ENCODE data around the gene CXCL3. TPM values are rescaled to one million over a fixed set of nuclear protein-coding genes. Genes with fewer than 3 reads are reported as not detected.

CXCL3 gene
- total and polyA plus RNA-seq, 3 experiments from 2014 or later = not detected

DNA sequence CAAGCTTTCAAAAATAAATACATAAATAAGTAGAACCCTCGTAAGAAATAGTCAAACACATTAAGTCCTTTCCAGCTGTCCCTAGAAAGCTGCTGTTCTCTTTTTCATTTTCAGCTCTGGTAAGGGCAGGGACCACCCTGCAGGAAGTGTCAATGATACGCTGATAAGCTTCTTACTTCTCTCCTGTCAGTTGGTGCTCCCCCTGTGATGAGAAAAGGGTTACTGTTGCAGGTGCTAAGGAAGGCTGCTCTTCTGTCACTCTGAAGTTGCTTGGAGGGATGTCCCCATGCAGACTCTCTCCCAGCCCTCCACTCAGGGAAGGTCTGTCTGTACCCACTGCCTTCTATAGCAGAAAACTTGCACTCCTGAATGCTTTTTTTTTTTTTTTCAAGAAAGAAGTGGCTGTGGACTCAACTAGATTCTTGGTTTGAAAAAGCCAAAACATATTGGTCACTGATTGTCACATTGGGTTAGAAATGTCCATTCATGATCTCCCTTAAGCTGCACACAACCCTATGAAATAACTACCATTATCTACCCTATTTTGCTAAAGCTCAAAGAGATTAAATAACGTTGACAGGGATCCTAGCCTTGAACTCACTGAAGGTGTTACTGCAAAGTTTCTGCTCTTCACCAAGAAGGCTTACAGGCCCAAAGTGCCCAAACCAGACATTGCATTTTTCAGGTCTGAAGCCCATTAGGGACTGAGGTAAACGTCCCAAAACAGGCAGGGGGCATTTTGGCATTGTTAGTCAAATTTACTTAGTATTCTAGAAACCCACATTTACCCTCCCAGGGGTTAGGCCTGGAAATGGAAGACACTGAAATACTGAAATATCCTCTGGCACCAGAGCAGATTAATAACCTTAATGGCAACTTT, 1.2 kb downstream of the CXCL3 start:
- H3K4me1 Mint-ChIP-seq = peaks cover 8 to 17% (median 14%) of the 10 kb centered on the region in 3 donors
- peak overlapping the region; percentile 44 to 82 (median 71) for H3K4me3 Mint-ChIP-seq
- CTCF ChIA-PET = no interaction called here
- peaks cover 0 to 4% (median 0%) of the 10 kb centered on the region in 5 donors for H3K9me3 Mint-ChIP-seq
- Histone ChIP-seq H3K27ac (ENCODE audit: low read depth, low read length) (peak overlapping the region; percentile 44), H3K9me3 (ENCODE audit: low read length) (no peaks in the 10 kb centered on the region), H3K36me3 (ENCODE audit: insufficient read depth, low read length) (no peaks in the 10 kb centered on the region), H3K27me3 (ENCODE audit: insufficient read depth, low read length, poor library complexity, severe bottlenecking) (no peaks in the 10 kb centered on the region), H3K4me3 (ENCODE audit: low read length) (no peak overlapping the region), H3K4me1 (ENCODE audit: insufficient read depth, low read length) (no peaks in the 10 kb centered on the region)
- DNase-seq = no peak
- POLR2A ChIA-PET = no interaction called here
- peak overlapping the region in 1 of 8 donors; percentile 7 for H3K27ac Mint-ChIP-seq
- H3K27me3 Mint-ChIP-seq = peaks cover 30 to 57% of the 10 kb centered on the region in 2 donors
- no peaks in the 10 kb centered on the region for H3K36me3 Mint-ChIP-seq

DNA sequence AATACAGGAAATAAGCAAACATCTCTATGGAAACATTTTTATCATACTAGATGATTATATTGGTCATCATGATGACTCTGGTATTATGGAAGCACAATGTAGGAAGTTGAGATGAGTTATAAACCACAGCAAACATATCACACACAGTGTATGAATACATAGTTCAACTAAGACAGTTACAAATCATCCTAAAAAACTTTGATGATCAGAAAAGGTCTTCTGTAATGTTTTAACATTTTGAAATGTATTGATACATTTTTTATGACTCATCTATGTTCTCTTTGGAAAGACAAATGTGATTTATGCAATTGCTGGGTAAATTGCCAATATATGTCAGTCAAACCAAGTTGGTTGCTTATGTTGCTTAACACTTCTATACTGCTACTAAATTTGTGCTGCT, 4.8 kb downstream of the CXCL3 start:
- H3K4me1 Mint-ChIP-seq = peaks cover 2 to 7% (median 7%) of the 10 kb centered on the region in 3 donors
- no peak for DNase-seq
- Histone ChIP-seq H3K9me3 (ENCODE audit: low read length) (no peaks in the 10 kb centered on the region), H3K4me1 (ENCODE audit: insufficient read depth, low read length) (no peaks in the 10 kb centered on the region), H3K27ac (ENCODE audit: low read depth, low read length) (no peak overlapping the region), H3K4me3 (ENCODE audit: low read length) (no peak overlapping the region), H3K27me3 (ENCODE audit: insufficient read depth, low read length, poor library complexity, severe bottlenecking) (no peaks in the 10 kb centered on the region), H3K36me3 (ENCODE audit: insufficient read depth, low read length) (no peaks in the 10 kb centered on the region)
- peaks cover 0 to 2% (median 0%) of the 10 kb centered on the region in 5 donors for H3K9me3 Mint-ChIP-seq
- no peak overlapping the region for H3K27ac Mint-ChIP-seq
- H3K4me3 Mint-ChIP-seq = no peak overlapping the region
- ChIA-PET POLR2A (no interaction called here), CTCF (no interaction called here)
- no peaks in the 10 kb centered on the region for H3K36me3 Mint-ChIP-seq
- H3K27me3 Mint-ChIP-seq = peaks cover 15 to 26% of the 10 kb centered on the region in 2 donors

DNA sequence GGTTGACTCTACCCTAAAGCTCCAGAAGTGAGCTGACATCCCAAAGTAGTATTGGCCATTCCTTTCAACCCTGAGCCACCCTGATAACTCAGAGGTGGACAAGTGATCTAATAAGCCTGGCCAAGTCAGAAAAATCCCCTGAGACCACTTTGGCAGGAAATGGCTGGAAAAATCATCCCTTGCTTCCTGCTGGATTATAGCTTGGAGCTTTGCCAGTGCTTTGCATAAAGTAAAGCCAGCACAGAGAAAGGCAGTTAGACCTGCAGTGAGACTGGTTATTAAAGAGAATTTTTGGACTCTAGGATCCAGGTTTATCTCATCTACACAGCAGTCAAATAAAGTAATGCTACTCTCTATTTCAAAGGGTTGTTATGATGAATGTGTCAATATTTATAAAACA, 6.4 kb downstream of the CXCL3 start:
- Mint-ChIP-seq H3K27ac (no peak overlapping the region), H3K9me3 (peaks cover 0 to 9% (median 0%) of the 10 kb centered on the region in 5 donors), H3K36me3 (no peaks in the 10 kb centered on the region), H3K4me3 (no peak overlapping the region), H3K4me1 (no peaks in the 10 kb centered on the region), H3K27me3 (peaks cover 5 to 15% of the 10 kb centered on the region in 2 donors)
- Histone ChIP-seq H3K9me3 (ENCODE audit: low read length) (no peaks in the 10 kb centered on the region), H3K4me3 (ENCODE audit: low read length) (no peak overlapping the region), H3K27me3 (ENCODE audit: insufficient read depth, low read length, poor library complexity, severe bottlenecking) (no peaks in the 10 kb centered on the region), H3K4me1 (ENCODE audit: insufficient read depth, low read length) (no peaks in the 10 kb centered on the region), H3K36me3 (ENCODE audit: insufficient read depth, low read length) (no peaks in the 10 kb centered on the region), H3K27ac (ENCODE audit: low read depth, low read length) (no peak overlapping the region)
- no peak for DNase-seq
- POLR2A ChIA-PET = no interaction called here
- CTCF ChIA-PET = no interaction called here

DNA sequence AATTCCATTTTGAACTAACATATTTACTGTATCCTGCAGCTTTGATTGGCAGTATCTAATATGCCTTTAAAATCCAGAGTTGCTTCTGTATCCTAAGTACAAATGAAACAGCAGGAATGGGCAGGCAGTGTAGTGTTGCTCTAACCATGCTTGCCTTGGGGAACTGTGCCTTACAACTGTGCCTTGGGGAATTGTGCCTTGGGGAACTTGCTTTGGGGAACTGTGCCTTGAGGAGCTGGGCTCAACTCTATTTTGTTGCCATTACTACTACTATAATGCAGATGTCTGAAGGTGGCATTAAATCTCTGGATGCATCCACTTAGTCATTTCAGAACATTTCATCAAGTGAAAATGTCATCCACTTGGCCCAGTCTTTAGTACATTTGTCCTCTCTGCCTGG, 6.9 kb downstream of the CXCL3 start:
- Histone ChIP-seq H3K36me3 (ENCODE audit: insufficient read depth, low read length) (no peaks in the 10 kb centered on the region), H3K27me3 (ENCODE audit: insufficient read depth, low read length, poor library complexity, severe bottlenecking) (no peaks in the 10 kb centered on the region), H3K27ac (ENCODE audit: low read depth, low read length) (no peak overlapping the region), H3K4me3 (ENCODE audit: low read length) (no peak overlapping the region), H3K4me1 (ENCODE audit: insufficient read depth, low read length) (no peaks in the 10 kb centered on the region), H3K9me3 (ENCODE audit: low read length) (no peaks in the 10 kb centered on the region)
- peaks cover 0 to 10% (median 0%) of the 10 kb centered on the region in 5 donors for H3K9me3 Mint-ChIP-seq
- no peak overlapping the region for H3K27ac Mint-ChIP-seq
- H3K4me3 Mint-ChIP-seq = no peak overlapping the region
- H3K4me1 Mint-ChIP-seq = no peaks in the 10 kb centered on the region
- H3K36me3 Mint-ChIP-seq = no peaks in the 10 kb centered on the region
- ChIA-PET POLR2A (no interaction called here), CTCF (no interaction called here)
- peaks cover 4 to 13% of the 10 kb centered on the region in 2 donors for H3K27me3 Mint-ChIP-seq
- no peak for DNase-seq

DNA sequence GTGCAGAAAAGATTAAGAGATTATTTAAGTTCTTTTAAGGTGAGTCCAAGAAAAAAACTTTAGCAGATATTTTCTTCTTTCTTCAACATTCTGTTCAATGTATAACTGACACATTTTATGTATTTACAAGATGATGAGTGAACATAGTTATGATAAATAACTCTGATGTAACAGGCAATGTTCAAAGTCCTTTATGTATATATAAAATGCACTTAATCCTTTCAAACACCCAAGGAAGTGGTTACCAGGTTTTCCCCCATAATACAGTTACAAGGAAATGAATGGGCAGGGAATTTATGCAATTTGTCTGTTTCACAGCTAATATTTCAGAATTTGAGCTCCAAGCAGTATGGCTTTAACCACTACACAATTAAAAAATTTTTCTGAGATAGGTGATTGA, 8.2 kb downstream of the CXCL3 start:
- peaks cover 0 to 3% of the 10 kb centered on the region in 2 donors for H3K27me3 Mint-ChIP-seq
- H3K36me3 Mint-ChIP-seq = no peaks in the 10 kb centered on the region
- H3K27ac ChIP-seq (ENCODE audit: low read depth, low read length) = no peak overlapping the region
- no peaks in the 10 kb centered on the region for H3K27me3 ChIP-seq (ENCODE audit: insufficient read depth, low read length, poor library complexity, severe bottlenecking)
- H3K36me3 ChIP-seq (ENCODE audit: insufficient read depth, low read length) = no peaks in the 10 kb centered on the region
- no peaks in the 10 kb centered on the region for H3K4me1 ChIP-seq (ENCODE audit: insufficient read depth, low read length)
- H3K4me3 Mint-ChIP-seq = no peak overlapping the region
- no peaks in the 10 kb centered on the region for H3K9me3 ChIP-seq (ENCODE audit: low read length)
- peaks cover 0 to 14% (median 0%) of the 10 kb centered on the region in 5 donors for H3K9me3 Mint-ChIP-seq
- CTCF ChIA-PET = no interaction called here
- H3K27ac Mint-ChIP-seq = no peak overlapping the region
- POLR2A ChIA-PET = no interaction called here
- H3K4me3 ChIP-seq (ENCODE audit: low read length) = no peak overlapping the region
- no peaks in the 10 kb centered on the region for H3K4me1 Mint-ChIP-seq
- no peak for DNase-seq

DNA sequence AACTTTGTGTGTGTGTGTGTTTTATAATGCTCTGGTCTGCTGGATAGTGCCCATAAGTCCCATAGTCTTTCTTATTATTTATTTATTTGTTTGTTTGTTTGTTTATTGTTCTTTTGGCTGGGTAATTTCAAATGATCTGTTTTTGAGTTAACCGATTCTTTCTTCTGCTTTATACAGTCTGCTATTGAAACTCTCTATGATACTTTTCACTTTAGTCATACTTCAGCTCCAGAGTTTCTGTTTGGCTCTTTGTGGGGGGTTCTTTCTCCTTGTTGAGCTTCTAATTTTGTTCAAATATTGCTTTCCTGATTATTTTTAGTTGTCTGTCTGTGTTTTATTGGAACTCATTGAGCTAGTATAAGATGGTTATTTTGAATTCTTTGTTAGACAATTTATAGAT, 10.0 kb downstream of the CXCL3 start:
- POLR2A ChIA-PET = no interaction called here
- peaks cover 0 to 14% (median 2%) of the 10 kb centered on the region in 5 donors for H3K9me3 Mint-ChIP-seq
- no peak overlapping the region for H3K4me3 Mint-ChIP-seq
- H3K27me3 Mint-ChIP-seq = no peaks in the 10 kb centered on the region
- CTCF ChIA-PET = no interaction called here
- Histone ChIP-seq H3K4me1 (ENCODE audit: insufficient read depth, low read length) (no peaks in the 10 kb centered on the region), H3K36me3 (ENCODE audit: insufficient read depth, low read length) (no peaks in the 10 kb centered on the region), H3K27ac (ENCODE audit: low read depth, low read length) (no peak overlapping the region), H3K9me3 (ENCODE audit: low read length) (no peaks in the 10 kb centered on the region), H3K4me3 (ENCODE audit: low read length) (no peak overlapping the region), H3K27me3 (ENCODE audit: insufficient read depth, low read length, poor library complexity, severe bottlenecking) (no peaks in the 10 kb centered on the region)
- DNase-seq = no peak
- H3K36me3 Mint-ChIP-seq = no peaks in the 10 kb centered on the region
- H3K4me1 Mint-ChIP-seq = no peaks in the 10 kb centered on the region
- no peak overlapping the region for H3K27ac Mint-ChIP-seq

DNA sequence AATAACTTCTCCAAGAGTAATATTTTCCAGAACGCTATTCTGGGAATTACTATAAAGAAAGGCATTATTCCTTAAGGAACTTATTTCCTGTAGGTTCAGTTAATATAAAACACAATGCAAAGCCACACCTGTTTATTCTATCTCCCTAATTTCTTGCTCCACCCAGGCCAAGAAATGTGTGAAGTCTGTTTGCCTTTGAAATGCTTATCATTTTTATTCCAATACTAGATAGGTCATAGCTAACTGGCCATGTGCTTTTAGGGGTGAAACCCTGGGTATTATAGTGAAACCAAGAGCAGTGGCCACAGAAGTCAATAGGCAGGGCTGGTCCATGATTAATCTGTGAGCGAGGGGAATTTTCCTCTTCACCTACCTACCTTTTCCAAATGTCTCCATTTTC, 14.8 kb downstream of the CXCL3 start:
- no peak overlapping the region for H3K4me3 ChIP-seq (ENCODE audit: low read length)
- no peak for DNase-seq
- H3K36me3 Mint-ChIP-seq = no peaks in the 10 kb centered on the region
- ChIA-PET POLR2A (no interaction called here), CTCF (no interaction called here)
- H3K27ac Mint-ChIP-seq = no peak overlapping the region
- H3K9me3 Mint-ChIP-seq = peaks cover 0 to 13% (median 2%) of the 10 kb centered on the region in 5 donors
- no peaks in the 10 kb centered on the region for H3K4me1 Mint-ChIP-seq
- H3K36me3 ChIP-seq (ENCODE audit: insufficient read depth, low read length) = no peaks in the 10 kb centered on the region
- H3K4me3 Mint-ChIP-seq = no peak overlapping the region
- H3K9me3 ChIP-seq (ENCODE audit: low read length) = no peaks in the 10 kb centered on the region
- H3K27me3 Mint-ChIP-seq = no peaks in the 10 kb centered on the region
- H3K27ac ChIP-seq (ENCODE audit: low read depth, low read length) = no peak overlapping the region
- H3K4me1 ChIP-seq (ENCODE audit: insufficient read depth, low read length) = no peaks in the 10 kb centered on the region
- H3K27me3 ChIP-seq (ENCODE audit: insufficient read depth, low read length, poor library complexity, severe bottlenecking) = no peaks in the 10 kb centered on the region

DNA sequence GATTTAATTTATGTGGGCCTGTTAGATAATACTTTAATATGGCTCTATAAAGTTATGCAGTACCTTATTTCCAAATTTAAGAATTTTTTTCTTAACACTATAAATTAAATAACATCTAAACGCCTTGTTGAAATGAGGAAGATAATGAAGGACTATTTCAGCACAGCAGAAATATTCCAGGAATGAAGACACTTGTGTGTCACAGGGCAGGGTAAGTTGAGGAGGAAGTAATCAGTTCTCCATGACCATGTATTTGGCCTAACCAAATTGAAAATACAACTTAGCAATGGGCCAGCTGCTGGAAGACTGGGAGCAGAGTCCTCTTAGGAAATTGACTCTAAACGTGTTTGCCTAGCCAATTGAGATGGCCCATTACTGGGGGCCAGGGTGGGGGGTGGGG, 16.9 kb downstream of the CXCL3 start:
- no peak overlapping the region for H3K27ac ChIP-seq (ENCODE audit: low read depth, low read length)
- Mint-ChIP-seq H3K27ac (no peak overlapping the region), H3K4me1 (peaks cover 0 to 15% (median 9%) of the 10 kb centered on the region in 3 donors), H3K27me3 (peaks cover 0 to 3% of the 10 kb centered on the region in 2 donors), H3K36me3 (no peaks in the 10 kb centered on the region), H3K9me3 (peaks cover 0 to 5% (median 2%) of the 10 kb centered on the region in 5 donors), H3K4me3 (no peak overlapping the region)
- H3K9me3 ChIP-seq (ENCODE audit: low read length) = no peaks in the 10 kb centered on the region
- DNase-seq = no peak
- H3K4me3 ChIP-seq (ENCODE audit: low read length) = no peak overlapping the region
- ChIA-PET POLR2A (no interaction called here), CTCF (no interaction called here)
- no peaks in the 10 kb centered on the region for H3K36me3 ChIP-seq (ENCODE audit: insufficient read depth, low read length)
- H3K4me1 ChIP-seq (ENCODE audit: insufficient read depth, low read length) = no peaks in the 10 kb centered on the region
- H3K27me3 ChIP-seq (ENCODE audit: insufficient read depth, low read length, poor library complexity, severe bottlenecking) = no peaks in the 10 kb centered on the region

Data from CD8-positive, alpha-beta memory T cell (primary cell).